H1 (cell line): ENCODE measurements around the gene GOLGA1. TPM values are rescaled to one million over a fixed set of nuclear protein-coding genes. Genes with fewer than 3 reads are reported as not detected.

ENCODE experiments used
- CTCF ChIA-PET: fragments of 300-600 bp; sonication (Branson Sonifier 250); formaldehyde crosslinking; loops from one replicate; lab custom pipeline; 2021; ENCODE audit not compliant: partially characterized antibody; lab: Charles Lee
- POLR2A ChIA-PET: fragments of 300-600 bp; sonication (Branson Sonifier 250); formaldehyde crosslinking; loops from one replicate; lab custom pipeline; 2021; ENCODE audit warnings: inconsistent platforms; ENCODE audit not compliant: partially characterized antibody; lab: Charles Lee
- DNase-seq, 2 experiments: peaks; one replicate each; pipeline versions ENCODE4 v3.0.0 to v3.0.0-alpha.2; 2010 to 2022; ENCODE audit warnings: low spot score in 2 of 2, low read depth in 1 of 2, mixed read lengths in 1 of 2
- FAIRE-seq: peaks from 2 replicates; lab custom pipeline; 2011; peaks lifted over from hg19 to GRCh38; lab: Jason Lieb, UNC
- H2AFZ ChIP-seq: 2 replicates; pipeline ENCODE4 v1.8.1; 2012; ENCODE audit warnings: low read length, inconsistent platforms
- H2AK5ac ChIP-seq: 2 replicates; pipeline ENCODE4 v1.6.1; 2013; ENCODE audit warnings: low read depth, low read length
- H2BK120ac ChIP-seq: replicated peaks from 2 replicates; pipeline ENCODE3; 2013; ENCODE audit warnings: low read depth, low read length, inconsistent platforms
- H2BK12ac ChIP-seq: 2 replicates; pipeline ENCODE4 v1.6.1; 2013; ENCODE audit warnings: low read depth, low read length
- H2BK15ac ChIP-seq: 2 replicates; pipeline ENCODE4 v1.6.1; 2013; ENCODE audit warnings: low read length
- H2BK20ac ChIP-seq: 2 replicates; pipeline ENCODE4 v1.6.1; 2013; ENCODE audit warnings: low read length
- H2BK5ac ChIP-seq: 2 replicates; pipeline ENCODE4 v1.6.1; 2013; ENCODE audit warnings: low read depth, low read length
- H3K14ac ChIP-seq: 2 replicates; pipeline ENCODE4 v1.6.1; 2013; ENCODE audit warnings: inconsistent platforms; ENCODE audit not compliant: insufficient read length
- H3K18ac ChIP-seq: 2 replicates; pipeline ENCODE4 v1.6.1; 2013; ENCODE audit warnings: low read length; ENCODE audit errors: extremely low read depth
- H3K23ac ChIP-seq: 2 replicates; pipeline ENCODE4 v1.6.1; 2013; ENCODE audit warnings: inconsistent platforms; ENCODE audit not compliant: insufficient read length
- H3K23me2 ChIP-seq: 2 replicates; pipeline ENCODE4 v1.6.1; 2013; ENCODE audit warnings: low read depth, low read length
- H3K27ac ChIP-seq: 2 replicates; pipeline ENCODE4 v1.6.1; 2011; ENCODE audit warnings: low read depth, low read length, inconsistent platforms
- H3K27me3 ChIP-seq, 4 experiments: replicated peaks in 1 of 4; 1 replicate in 1 of 4; 2 replicates in 3 of 4; pipeline versions ENCODE4 v1.6.1 to v1.8.1; 2011 to 2013; ENCODE audit warnings: low read length in 3 of 4, mild to moderate bottlenecking in 3 of 4, inconsistent platforms in 2 of 4, mixed read lengths in 2 of 4, moderate library complexity in 1 of 4; ENCODE audit not compliant: control insufficient read depth in 3 of 4, insufficient read depth in 3 of 4; ENCODE audit errors: extremely low read depth in 1 of 4
- H3K36me3 ChIP-seq, 4 experiments: 2 replicates each; pipeline versions ENCODE4 v1.6.1 to v1.8.1; 2011 to 2013; ENCODE audit warnings: mild to moderate bottlenecking in 4 of 4, low read length in 3 of 4, moderate library complexity in 2 of 4, control low read depth in 1 of 4, inconsistent platforms in 1 of 4; ENCODE audit not compliant: insufficient read depth in 4 of 4, control insufficient read depth in 2 of 4
- H3K4ac ChIP-seq: replicated peaks from 2 replicates; pipeline ENCODE3; 2013; ENCODE audit warnings: low read length, low read depth, mixed read lengths, inconsistent platforms; ENCODE audit not compliant: insufficient read length
- H3K4me1 ChIP-seq, 4 experiments: replicated peaks in 1 of 4; 1 replicate in 1 of 4; 2 replicates in 3 of 4; pipeline versions ENCODE4 v1.6.1 to v1.8.1; 2011 to 2013; ENCODE audit warnings: low read length in 3 of 4, inconsistent platforms in 2 of 4, mixed read lengths in 1 of 4; ENCODE audit not compliant: insufficient read depth in 4 of 4, control insufficient read depth in 3 of 4
- H3K4me2 ChIP-seq, 2 experiments: 2 replicates each; pipeline versions ENCODE4 v1.6.1 to v1.8.1; 2011 to 2013; ENCODE audit warnings: low read depth in 2 of 2, low read length in 2 of 2, control low read depth in 1 of 2, inconsistent platforms in 1 of 2, mild to moderate bottlenecking in 1 of 2; ENCODE audit not compliant: insufficient read depth in 1 of 2
- H3K4me3 ChIP-seq, 4 experiments: fragments of 200-600, 300-600 bp in 1 of 4; sonication (generic), shearing (Covaris generic), sonication (Bioruptor Twin) in 1 of 4; 2 replicates each; pipeline versions ENCODE4 v1.5.1 to v1.8.1; 2011 to 2016; ENCODE audit warnings: low read length in 4 of 4, low read depth in 3 of 4, control low read depth in 2 of 4, inconsistent platforms in 2 of 4, mild to moderate bottlenecking in 2 of 4, mixed read lengths in 1 of 4, moderate library complexity in 1 of 4; ENCODE audit not compliant: insufficient read depth in 2 of 4; ENCODE audit errors: extremely low read depth in 1 of 4
- H3K56ac ChIP-seq: replicated peaks from 2 replicates; pipeline ENCODE3; 2013; ENCODE audit warnings: low read depth, mild to moderate bottlenecking, mixed read lengths, low read length, inconsistent platforms; ENCODE audit not compliant: insufficient read length
- H3K79me1 ChIP-seq: 2 replicates; pipeline ENCODE4 v1.6.1; 2013; ENCODE audit warnings: low read depth, low read length, control low read depth
- H3K79me2 ChIP-seq, 2 experiments: 2 replicates each; pipeline versions ENCODE4 v1.6.1 to v1.8.1; 2012 to 2013; ENCODE audit warnings: low read length in 2 of 2, mild to moderate bottlenecking in 2 of 2, inconsistent platforms in 1 of 2; ENCODE audit not compliant: insufficient read depth in 2 of 2, control insufficient read depth in 1 of 2
- H3K9ac ChIP-seq, 4 experiments: replicated peaks in 1 of 4; 1 replicate in 1 of 4; 2 replicates in 3 of 4; pipeline versions ENCODE4 v1.6.1 to v1.8.1; 2011 to 2013; ENCODE audit warnings: low read depth in 3 of 4, low read length in 3 of 4, control low read depth in 2 of 4, mild to moderate bottlenecking in 2 of 4, moderate library complexity in 2 of 4, inconsistent platforms in 1 of 4; ENCODE audit errors: extremely low read depth in 1 of 4
- H3K9me3 ChIP-seq, 2 experiments: 2 replicates each; pipeline versions ENCODE4 v1.6.1 to v1.8.1; 2012 to 2013; ENCODE audit warnings: mild to moderate bottlenecking in 2 of 2, moderate library complexity in 2 of 2, control low read depth in 1 of 2, inconsistent platforms in 1 of 2, low read depth in 1 of 2, low read length in 1 of 2, mixed read lengths in 1 of 2; ENCODE audit not compliant: insufficient read depth in 2 of 2
- H4K20me1 ChIP-seq, 2 experiments: replicated peaks in 1 of 2; 2 replicates each; pipeline versions ENCODE3 to v1.8.1; 2011 to 2013; ENCODE audit warnings: inconsistent platforms in 2 of 2, low read length in 2 of 2, mild to moderate bottlenecking in 1 of 2; ENCODE audit not compliant: insufficient read depth in 2 of 2, control insufficient read depth in 1 of 2
- H4K5ac ChIP-seq: 2 replicates; pipeline ENCODE4 v1.6.1; 2013; ENCODE audit warnings: low read length, low read depth, mixed read lengths, inconsistent platforms; ENCODE audit not compliant: insufficient read length
- H4K8ac ChIP-seq: 2 replicates; pipeline ENCODE4 v1.8.0; 2013; ENCODE audit warnings: mild to moderate bottlenecking, moderate library complexity, low read length, inconsistent platforms; ENCODE audit not compliant: insufficient read depth; ENCODE audit errors: extremely low read depth
- H4K91ac ChIP-seq: replicated peaks from 2 replicates; pipeline ENCODE3; 2013; ENCODE audit warnings: low read length, mixed read lengths, inconsistent platforms; ENCODE audit not compliant: insufficient read length
- BCL11A ChIP-seq, 2 experiments: IDR thresholded peaks; one replicate each; pipeline ENCODE4 v1.6.1; 2011; ENCODE audit warnings: low read depth in 2 of 2, low read length in 2 of 2, mild to moderate bottlenecking in 2 of 2
- CBX8 ChIP-seq: fragments of 300-800, 300-1000 bp; sonication (generic); IDR thresholded peaks from 2 replicates; pipeline ENCODE4 v1.7.1; 2016; ENCODE audit warnings: low read depth, low read length, borderline replicate concordance
- CREB1 ChIP-seq: IDR thresholded peaks from 2 replicates; pipeline ENCODE4 v1.6.1; 2012; ENCODE audit warnings: inconsistent platforms
- FOSL1 ChIP-seq: IDR thresholded peaks from 2 replicates; pipeline ENCODE4 v1.6.1; 2011; ENCODE audit warnings: mild to moderate bottlenecking, low read depth, low read length, moderate library complexity; ENCODE audit not compliant: insufficient read depth
- HDAC6 ChIP-seq: IDR thresholded peaks from one replicate; pipeline ENCODE4 v1.7.1; 2012; ENCODE audit warnings: low read depth, mild to moderate bottlenecking, inconsistent platforms, low read length, moderate library complexity
- JUND ChIP-seq: IDR thresholded peaks from 2 replicates; pipeline ENCODE4 v1.6.1; 2011; ENCODE audit warnings: mild to moderate bottlenecking, improper control_type of control experiment, low read length
- KDM1A ChIP-seq: fragments of 200-600, 300-600 bp; sonication (generic); IDR thresholded peaks from 2 replicates; pipeline ENCODE4 v1.7.1; 2016; ENCODE audit warnings: mild to moderate bottlenecking, low read length, borderline replicate concordance
- NRF1 ChIP-seq: IDR thresholded peaks from 2 replicates; pipeline ENCODE4 v1.6.1; 2011; ENCODE audit warnings: mild to moderate bottlenecking, low read depth, low read length, improper control_type of control experiment
- POLR2A ChIP-seq, 2 experiments: IDR thresholded peaks; 1 replicate in 1 of 2; 2 replicates in 1 of 2; pipeline ENCODE4 v1.6.1; 2011; ENCODE audit warnings: low read depth in 2 of 2, low read length in 2 of 2, mild to moderate bottlenecking in 2 of 2; ENCODE audit errors: control extremely low read depth in 1 of 2
- RNF2 ChIP-seq: fragments of 200-900, 300-1000 bp; sonication (generic); IDR thresholded peaks from 2 replicates; pipeline ENCODE4 v1.7.1; 2016; ENCODE audit warnings: borderline replicate concordance, low read depth, mild to moderate bottlenecking, antibody characterized with exemption, low read length; ENCODE audit not compliant: poor library complexity, severe bottlenecking; ENCODE audit errors: missing control alignments
- SIX5 ChIP-seq: IDR thresholded peaks from 2 replicates; pipeline ENCODE4 v1.6.1; 2011; ENCODE audit warnings: mild to moderate bottlenecking, low read depth, low read length
- SP1 ChIP-seq: IDR thresholded peaks from 2 replicates; pipeline ENCODE4 v1.6.1; 2011; ENCODE audit warnings: low read depth, low read length
- SRF ChIP-seq: IDR thresholded peaks from 2 replicates; pipeline ENCODE4 v1.6.1; 2011; ENCODE audit warnings: mild to moderate bottlenecking, low read depth, low read length, moderate library complexity
- WGBS, 2 experiments: shearing (Covaris generic) in 1 of 2; methylation state at CpG; one replicate each; pipeline versions ENCODE4 v1.1.6 to v1.1.7; 2013 to 2015; ENCODE audit warnings: low lambda C conversion rate in 2 of 2, mixed read lengths in 2 of 2, inconsistent platforms in 1 of 2, low coverage in 1 of 2, missing lambda C conversion rate in 1 of 2; ENCODE audit not compliant: insufficient replicate concordance in 2 of 2, insufficient coverage in 1 of 2, insufficient read length in 1 of 2; ENCODE audit errors: extremely low coverage in 1 of 2, missing lambda C conversion rate in 1 of 2; 5-methylcytosine and 5-hydroxymethylcytosine counted together
- polyA plus RNA-seq, 7 experiments: library from polyadenylated mRNA; depleted of rRNA in 3 of 7; stranded (reverse) in 5 of 7; unstranded in 2 of 7; fragments of >200 nt in 5 of 7; fragments of 200-250 nt in 2 of 7; gene quantifications; 1 replicate in 5 of 7; 2 replicates in 1 of 7; 4 replicates in 1 of 7; pipeline versions ENCODE4 v1.2.1 to v1.2.3, GENCODE V29; 2011 to 2013; ENCODE audit warnings: missing spikeins in 2 of 7, mixed read lengths in 2 of 7
- total RNA-seq: library from RNA; stranded (reverse); fragmentation: NEBNext Ultra II Directional; extraction: Animal tissue kit (Norgen Biotek cat#: 25700); gene quantifications from 2 replicates; pipeline ENCODE4 v1.2.1, GENCODE V29; 2021

Gene GOLGA1
- total and polyA plus RNA-seq, 2 of the 8 experiments (the other 6 are each of a cell fraction or from before 2014, with no cell fraction given): 4.8 to 6.5 TPM

GRCh38 chr9:124830593-124830992 is 110.3 kb downstream of the GOLGA1 start:
- H3K4me3 ChIP-seq: no peak overlapping the region
- ChIA-PET CTCF (interaction anchor here (0.7 to 65.2 kb wide), 7 partner anchors 12 to 256 kb away, joined by 3 to 1529 read pairs (median 8); partner anchors contain the start of genes ARPC5L, NR6A1, OLFML2A and RPL35), POLR2A (interaction anchor here (1.3 to 3.2 kb wide), 3 partner anchors 10 to 31 kb away, joined by 3 to 18 read pairs (median 4); partner anchors contain the start of genes ARPC5L and RPL35)
- no peak overlapping the region for H3K18ac ChIP-seq
- no peak overlapping the region for H2AK5ac ChIP-seq
- no peak overlapping the region for H3K4me2 ChIP-seq
- no peaks in the 10 kb centered on the region for H3K79me1 ChIP-seq
- 68% methylated on average over 4 of the region's 4 CpGs; no CpG with 5 or more reads in 1 of the 2 experiments for WGBS, 2 experiments
- H3K9me3 ChIP-seq: no peaks in the 10 kb centered on the region
- H3K4me1 ChIP-seq: peaks cover 0 to 3% (median 1%) of the 10 kb centered on the region in 4 experiments; a peak in 3 of 7 replicates
- no peaks in the 10 kb centered on the region for H3K27me3 ChIP-seq
- FAIRE-seq (no peak), DNase-seq (no peak)
- TF ChIP-seq CBX8: no peak
- no peak for TF ChIP-seq POLR2A (IDR thresholded peaks at IDR 0.05; ENCODE audit: control extremely low read depth in 1 of 2, low read depth in 2 of 2, low read length in 2 of 2)
- TF ChIP-seq BCL11A (IDR thresholded peaks at IDR 0.05; ENCODE audit: low read depth in 2 of 2, low read length in 2 of 2): no peak
- no peak for TF ChIP-seq JUND
- no peak for TF ChIP-seq SP1
- TF ChIP-seq SRF: no peak
- no peak for TF ChIP-seq HDAC6
- TF ChIP-seq NRF1: no peak
- TF ChIP-seq FOSL1: no peak
- TF ChIP-seq SIX5: no peak
- no peak for TF ChIP-seq RNF2
- TF ChIP-seq KDM1A: no peak
- no peak for TF ChIP-seq CREB1
- H4K8ac ChIP-seq: no peak overlapping the region
- H3K14ac ChIP-seq: no peak overlapping the region
- no peak overlapping the region for H3K4ac ChIP-seq
- no peaks in the 10 kb centered on the region for H3K36me3 ChIP-seq
- H3K9ac ChIP-seq: no peak overlapping the region
- H4K20me1 ChIP-seq: no peaks in the 10 kb centered on the region
- 0 out of 2 replicates have a peak overlapping the region, but pooled peaks have one; percentile 1 for H2BK20ac ChIP-seq
- H3K27ac ChIP-seq: no peak overlapping the region
- H3K23me2 ChIP-seq: no peaks in the 10 kb centered on the region
- no peak overlapping the region for H4K91ac ChIP-seq
- H2BK12ac ChIP-seq: no peak overlapping the region; the same call in 1 of the 2 replicates
- H3K56ac ChIP-seq: no peak overlapping the region
- H2BK15ac ChIP-seq: no peak overlapping the region
- no peak overlapping the region for H2BK120ac ChIP-seq
- H3K79me2 ChIP-seq: no peaks in the 10 kb centered on the region
- H3K23ac ChIP-seq: no peak overlapping the region
- no peak overlapping the region for H2AFZ ChIP-seq
- no peak overlapping the region for H2BK5ac ChIP-seq
- peak overlapping the region; percentile 22 for H4K5ac ChIP-seq
